Activated B cell treated with CpG ODN at 0.5 μM for 24 hours (primary cell): Measurements from ENCODE around the gene ITPKB. TPM values are rescaled to one million over a fixed set of nuclear protein-coding genes. Genes with fewer than 3 reads are reported as not detected.

Experiments used
- ATAC-seq: fragments of 200-7000 bp; cut with Tn5 transposase; one replicate; pipeline ENCODE4 v1.10.0; 2021; ENCODE audit warnings: low read depth, mild to moderate bottlenecking, moderate library complexity
- CTCF ChIA-PET: fragments of 350-600 bp; sonication (Branson Sonifier 250); formaldehyde crosslinking; loops from one replicate; lab custom pipeline; 2021; ENCODE audit warnings: antibody characterized with exemption; lab: Charles Lee
- POLR2A ChIA-PET: fragments of 350-600 bp; sonication (Branson Sonifier 250); formaldehyde crosslinking; loops from one replicate; lab custom pipeline; 2021; ENCODE audit warnings: antibody characterized with exemption; lab: Charles Lee
- DNase-seq: peaks from one replicate; pipeline ENCODE4 v3.0.0; 2022
- H3K27ac Mint-ChIP-seq: one replicate; pipeline ENCODE4 v1.8.0; 2020; ENCODE audit warnings: mixed read lengths
- H3K27me3 Mint-ChIP-seq: one replicate; pipeline ENCODE4 v1.8.0; 2021; ENCODE audit warnings: mixed read lengths
- H3K36me3 Mint-ChIP-seq: one replicate; pipeline ENCODE4 v1.8.0; 2021; ENCODE audit warnings: low read depth, mixed read lengths
- H3K4me1 Mint-ChIP-seq: one replicate; pipeline ENCODE4 v1.8.0; 2021; ENCODE audit warnings: mixed read lengths
- H3K4me3 Mint-ChIP-seq: one replicate; pipeline ENCODE4 v1.8.0; 2020; ENCODE audit warnings: mild to moderate bottlenecking, mixed read lengths
- H3K9me3 Mint-ChIP-seq: one replicate; pipeline ENCODE4 v1.8.0; 2020; ENCODE audit warnings: mixed read lengths
- intact Hi-C: fragments of 100-400 bp; cut with micrococcal nuclease; formaldehyde crosslinking; loops from one replicate; pipeline ENCODE4 v1.15.1; 2024
- total RNA-seq: library from RNA; stranded (reverse); gene quantifications from 2 replicates; pipeline ENCODE4 v1.2.3, GENCODE V29; 2022
- TF ChIP-seq, protein P1 (sequence below): fragments of 200-600 bp; IDR thresholded peaks from one replicate; pipeline ENCODE4 v1.8.0; 2022; ENCODE audit warnings: antibody characterized with exemption, mild to moderate bottlenecking

ITPKB gene
- total RNA-seq, result 88.5 and 97.3 TPM in 2 replicates

DNA sequence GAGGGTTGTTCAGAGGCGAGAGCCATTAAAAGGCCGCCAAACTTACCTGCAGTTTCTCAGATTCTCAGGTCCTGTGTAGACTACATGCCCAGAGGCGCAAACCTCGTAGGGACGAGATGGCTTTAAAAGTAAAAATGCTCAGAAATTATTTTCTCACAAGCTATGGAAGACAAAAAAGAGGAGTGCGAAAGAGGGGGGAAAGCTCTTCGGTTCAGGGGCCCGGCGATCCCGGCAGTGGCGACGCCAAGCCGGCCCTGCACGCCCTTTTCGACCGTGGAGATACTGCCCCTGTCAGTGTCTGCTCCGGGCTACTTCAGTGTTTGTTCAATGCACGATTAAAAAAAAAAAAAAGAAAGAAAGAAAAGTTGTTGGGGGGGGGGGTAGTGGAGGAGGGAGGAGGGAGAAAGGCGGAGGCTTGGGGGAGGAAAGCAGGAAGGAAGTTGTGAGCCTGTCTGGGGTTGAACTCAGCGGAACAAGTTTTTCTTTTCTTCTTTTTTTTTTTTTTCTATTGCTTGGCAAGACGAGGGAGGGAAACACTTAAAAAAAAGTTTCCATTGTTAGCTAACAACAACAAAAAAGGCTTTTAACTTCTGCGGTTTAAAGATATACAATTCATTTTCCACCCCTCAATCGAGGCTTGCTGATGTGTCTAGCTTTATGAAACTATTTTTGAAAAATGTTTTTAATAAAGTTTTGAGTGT is at the start of gene ITPKB:
TSS of gene ITPKB (minus strand) at position 288 of the 701 bp plus-strand sequence. CDS start 1,824 bp downstream, outside the sequence.
- Mint-ChIP-seq H3K4me1 (peaks cover 50% of the 10 kb centered on the region), H3K4me3 (peak within 1 kb of the TSS; percentile 93), H3K27me3 (no peaks in the 10 kb centered on the region), H3K27ac (peak within 1 kb of the TSS; percentile 86), H3K9me3 (no peaks in the 10 kb centered on the region), H3K36me3 (peaks cover 31% of the 10 kb centered on the region)
- ATAC-seq (peak; percentile 49), DNase-seq (peak; percentile 43)
- intact Hi-C loops, result loop anchor here (1.0 to 10.0 kb wide), 7 partner anchors 8 to 203 kb away; partner anchors contain the start of genes COQ8A and STUM
- TF ChIP-seq, protein P1, sequence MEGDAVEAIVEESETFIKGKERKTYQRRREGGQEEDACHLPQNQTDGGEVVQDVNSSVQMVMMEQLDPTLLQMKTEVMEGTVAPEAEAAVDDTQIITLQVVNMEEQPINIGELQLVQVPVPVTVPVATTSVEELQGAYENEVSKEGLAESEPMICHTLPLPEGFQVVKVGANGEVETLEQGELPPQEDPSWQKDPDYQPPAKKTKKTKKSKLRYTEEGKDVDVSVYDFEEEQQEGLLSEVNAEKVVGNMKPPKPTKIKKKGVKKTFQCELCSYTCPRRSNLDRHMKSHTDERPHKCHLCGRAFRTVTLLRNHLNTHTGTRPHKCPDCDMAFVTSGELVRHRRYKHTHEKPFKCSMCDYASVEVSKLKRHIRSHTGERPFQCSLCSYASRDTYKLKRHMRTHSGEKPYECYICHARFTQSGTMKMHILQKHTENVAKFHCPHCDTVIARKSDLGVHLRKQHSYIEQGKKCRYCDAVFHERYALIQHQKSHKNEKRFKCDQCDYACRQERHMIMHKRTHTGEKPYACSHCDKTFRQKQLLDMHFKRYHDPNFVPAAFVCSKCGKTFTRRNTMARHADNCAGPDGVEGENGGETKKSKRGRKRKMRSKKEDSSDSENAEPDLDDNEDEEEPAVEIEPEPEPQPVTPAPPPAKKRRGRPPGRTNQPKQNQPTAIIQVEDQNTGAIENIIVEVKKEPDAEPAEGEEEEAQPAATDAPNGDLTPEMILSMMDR, result no peak
- ChIA-PET POLR2A (interaction anchor here (0.6 to 9.0 kb wide), 25 partner anchors 8 to 118 kb away, joined by 3 to 95 read pairs (median 10); no protein-coding TSS in a partner anchor), CTCF (interaction anchor here (0.8 to 1.5 kb wide), 4 partner anchors 28 to 86 kb away, joined by 3 to 4 read pairs (median 3); no protein-coding TSS in a partner anchor)

- no peaks in the 10 kb centered on the region for H3K36me3 Mint-ChIP-seq
- ATAC-seq (no peak), DNase-seq (no peak)
- no peak overlapping the region for H3K4me3 Mint-ChIP-seq
- TF ChIP-seq, protein P1, result no peak
- no peaks in the 10 kb centered on the region for H3K27me3 Mint-ChIP-seq
- H3K9me3 Mint-ChIP-seq, result no peaks in the 10 kb centered on the region
- H3K4me1 Mint-ChIP-seq, result peaks cover 9% of the 10 kb centered on the region
- ChIA-PET POLR2A (no interaction called here), CTCF (no interaction called here)
- H3K27ac Mint-ChIP-seq, result no peak overlapping the region
- intact Hi-C loops, result no loop called here
Measured at GRCh38 chr1:226787638-226788037, 48.6 kb upstream of the ITPKB start.

DNA sequence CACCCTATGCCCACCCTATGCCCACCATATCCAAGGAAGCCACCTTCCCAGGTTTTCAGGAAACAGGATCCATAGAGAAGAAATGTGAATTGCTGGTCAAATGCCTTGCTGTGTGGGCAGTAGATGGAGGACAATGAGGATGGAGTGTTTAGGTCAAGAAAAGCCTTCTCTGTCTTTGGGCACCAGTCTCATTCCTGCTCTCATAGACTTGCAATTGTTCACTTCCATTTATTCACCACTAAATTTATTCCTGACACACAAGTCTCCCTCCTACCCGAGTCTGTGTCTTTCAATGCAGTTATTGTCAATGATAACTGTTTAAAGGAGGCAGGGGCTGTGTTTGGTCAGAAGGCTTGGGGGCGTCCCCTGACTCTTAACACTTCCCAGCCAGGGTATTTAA is 48.0 kb upstream of the ITPKB start:
- intact Hi-C loops, result no loop called here
- H3K4me3 Mint-ChIP-seq, result no peak overlapping the region
- H3K27ac Mint-ChIP-seq, result no peak overlapping the region
- H3K36me3 Mint-ChIP-seq, result no peaks in the 10 kb centered on the region
- DNase-seq, result no peak
- ATAC-seq, result no peak
- POLR2A ChIA-PET, result interaction anchor here (0.6 kb wide), 1 partner anchor 84 kb away, joined by 3 read pairs; no protein-coding TSS in a partner anchor
- CTCF ChIA-PET, result no interaction called here
- TF ChIP-seq, protein P1, result no peak
- H3K27me3 Mint-ChIP-seq, result no peaks in the 10 kb centered on the region
- H3K4me1 Mint-ChIP-seq, result peaks cover 9% of the 10 kb centered on the region
- no peaks in the 10 kb centered on the region for H3K9me3 Mint-ChIP-seq

DNA sequence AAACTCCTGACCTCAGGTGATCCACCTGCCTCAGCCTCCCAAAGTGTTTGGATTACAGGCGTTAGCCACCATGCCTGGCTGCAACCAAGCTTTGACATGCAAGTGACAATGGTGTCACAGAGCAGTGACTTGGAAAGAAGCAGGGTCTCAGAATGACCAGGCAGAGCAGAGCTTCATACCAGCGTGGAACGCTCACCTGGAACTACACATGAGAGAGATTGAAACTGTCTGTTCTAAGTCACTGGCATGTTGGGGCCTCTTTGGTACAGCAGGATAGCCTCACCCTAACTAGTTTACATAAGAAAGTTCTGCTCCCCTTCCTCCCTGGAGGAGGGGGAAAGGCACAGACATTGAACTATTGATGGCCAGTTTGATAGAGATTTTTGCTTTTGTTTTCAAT is 47.5 kb upstream of the ITPKB start:
- H3K27me3 Mint-ChIP-seq, result no peaks in the 10 kb centered on the region
- TF ChIP-seq, protein P1, result no peak
- no peak overlapping the region for H3K27ac Mint-ChIP-seq
- intact Hi-C loops, result no loop called here
- no peak overlapping the region for H3K4me3 Mint-ChIP-seq
- CTCF ChIA-PET, result no interaction called here
- POLR2A ChIA-PET, result interaction anchor here (0.6 to 0.7 kb wide), 2 partner anchors 84 to 1232 kb away, joined by 3 to 6 read pairs; no protein-coding TSS in a partner anchor
- H3K9me3 Mint-ChIP-seq, result no peaks in the 10 kb centered on the region
- DNase-seq (no peak), ATAC-seq (no peak)
- peaks cover 9% of the 10 kb centered on the region for H3K4me1 Mint-ChIP-seq
- no peaks in the 10 kb centered on the region for H3K36me3 Mint-ChIP-seq

DNA sequence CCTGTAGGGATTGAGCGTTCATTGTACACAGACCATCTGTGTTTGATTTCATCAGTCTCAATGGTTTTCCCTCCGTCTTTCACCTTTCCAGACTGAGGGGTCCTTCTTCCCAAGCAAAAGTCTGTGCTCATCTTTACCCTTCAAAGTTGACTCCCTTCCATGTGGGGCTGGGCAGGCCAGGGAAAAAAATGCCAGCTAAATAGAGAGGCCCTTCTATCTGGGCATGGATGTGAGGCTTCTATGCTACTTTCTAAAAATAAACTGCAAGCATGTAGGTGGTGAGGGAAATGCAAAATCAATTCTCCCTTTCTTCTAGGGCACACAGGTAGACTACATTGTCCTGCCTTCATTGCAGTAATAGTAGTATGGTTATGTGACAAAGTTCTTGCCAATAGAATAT is 46.7 kb upstream of the ITPKB start:
- ChIA-PET CTCF (no interaction called here), POLR2A (interaction anchor here (0.9 to 1.2 kb wide), 2 partner anchors 48 to 642 kb away, joined by 3 to 6 read pairs; no protein-coding TSS in a partner anchor)
- Mint-ChIP-seq H3K27me3 (no peaks in the 10 kb centered on the region), H3K27ac (no peak overlapping the region), H3K36me3 (no peaks in the 10 kb centered on the region), H3K4me1 (peaks cover 9% of the 10 kb centered on the region), H3K9me3 (no peaks in the 10 kb centered on the region), H3K4me3 (no peak overlapping the region)
- ATAC-seq (no peak), DNase-seq (no peak)
- intact Hi-C loops, result no loop called here
- TF ChIP-seq, protein P1, result no peak
